HEK293 (cell line): ENCODE data around the gene C6orf136.

Experiments used
- ATF2 ChIP-seq: fragments of 450-650 bp; formaldehyde crosslinking; IDR thresholded peaks from 2 replicates; pipeline ENCODE4 v1.5.1; 2016; ENCODE audit warnings: missing biosample characterization, missing genetic modification characterization, low read depth
- EGR2 ChIP-seq: fragments of 450-650 bp; formaldehyde crosslinking; IDR thresholded peaks from 2 replicates; pipeline ENCODE4 v1.5.1; 2016; ENCODE audit warnings: low read depth, missing biosample characterization, missing genetic modification characterization
- KLF10 ChIP-seq: fragments of 450-650 bp; IDR thresholded peaks from 2 replicates; pipeline ENCODE4 v1.5.1; 2018; ENCODE audit warnings: missing biosample characterization, mild to moderate bottlenecking, missing genetic modification characterization
- PATZ1 ChIP-seq: fragments of 450-650 bp; formaldehyde crosslinking; IDR thresholded peaks from 2 replicates; pipeline ENCODE4 v1.5.1; 2016; ENCODE audit warnings: missing biosample characterization, missing genetic modification characterization
- REST ChIP-seq: fragments of 450-650 bp; formaldehyde crosslinking; IDR thresholded peaks from 2 replicates; pipeline ENCODE4 v1.5.1; 2016; ENCODE audit warnings: missing biosample characterization, missing genetic modification characterization
- SP7 ChIP-seq: fragments of 450-650 bp; formaldehyde crosslinking; IDR thresholded peaks from 2 replicates; pipeline ENCODE4 v1.5.1; 2016; ENCODE audit warnings: missing biosample characterization, missing genetic modification characterization
- YY1 ChIP-seq: fragments of 450-650 bp; formaldehyde crosslinking; IDR thresholded peaks from 2 replicates; pipeline ENCODE4 v1.5.1; 2018; ENCODE audit warnings: missing biosample characterization, missing genetic modification characterization
- YY2 ChIP-seq: fragments of 450-650 bp; formaldehyde crosslinking; IDR thresholded peaks from 2 replicates; pipeline ENCODE4 v1.5.1; 2016; ENCODE audit warnings: missing biosample characterization, missing genetic modification characterization
- ZBTB20 ChIP-seq: fragments of 450-650 bp; formaldehyde crosslinking; IDR thresholded peaks from 2 replicates; pipeline ENCODE4 v1.5.1; 2016; ENCODE audit warnings: missing biosample characterization, missing genetic modification characterization
- ZFP37 ChIP-seq: fragments of 450-650 bp; formaldehyde crosslinking; IDR thresholded peaks from 2 replicates; pipeline ENCODE4 v1.5.1; 2016; ENCODE audit warnings: missing biosample characterization, missing genetic modification characterization
- ZFP41 ChIP-seq: fragments of 450-650 bp; formaldehyde crosslinking; IDR thresholded peaks from 2 replicates; pipeline ENCODE4 v1.5.1; 2016; ENCODE audit warnings: missing biosample characterization, missing genetic modification characterization, borderline replicate concordance
- ZNF121 ChIP-seq: fragments of 450-650 bp; formaldehyde crosslinking; IDR thresholded peaks from 2 replicates; pipeline ENCODE4 v1.5.1; 2016; ENCODE audit warnings: missing biosample characterization, missing genetic modification characterization
- ZNF133 ChIP-seq: fragments of 450-650 bp; formaldehyde crosslinking; IDR thresholded peaks from 2 replicates; pipeline ENCODE4 v1.5.1; 2016; ENCODE audit warnings: missing biosample characterization, missing genetic modification characterization
- ZNF146 ChIP-seq: fragments of 450-650 bp; formaldehyde crosslinking; IDR thresholded peaks from 2 replicates; pipeline ENCODE4 v1.5.1; 2016; ENCODE audit warnings: missing biosample characterization, missing genetic modification characterization
- ZNF155 ChIP-seq: fragments of 450-650 bp; formaldehyde crosslinking; IDR thresholded peaks from 2 replicates; pipeline ENCODE4 v1.5.1; 2016; ENCODE audit warnings: missing biosample characterization, missing genetic modification characterization
- ZNF24 ChIP-seq: fragments of 450-650 bp; formaldehyde crosslinking; IDR thresholded peaks from 2 replicates; pipeline ENCODE4 v1.5.1; 2016; ENCODE audit warnings: missing biosample characterization, missing genetic modification characterization
- ZNF311 ChIP-seq: fragments of 450-650 bp; formaldehyde crosslinking; IDR thresholded peaks from 2 replicates; pipeline ENCODE4 v1.5.1; 2017; ENCODE audit warnings: missing biosample characterization, missing genetic modification characterization, borderline replicate concordance
- ZNF335 ChIP-seq: fragments of 450-650 bp; formaldehyde crosslinking; conservative IDR thresholded peaks from 2 replicates; pipeline ENCODE4 v1.5.1; 2016; ENCODE audit warnings: missing biosample characterization, missing genetic modification characterization
- ZNF449 ChIP-seq: fragments of 450-650 bp; formaldehyde crosslinking; IDR thresholded peaks from 2 replicates; pipeline ENCODE4 v1.5.1; 2017; ENCODE audit warnings: missing biosample characterization, mild to moderate bottlenecking, missing genetic modification characterization, moderate library complexity
- ZNF544 ChIP-seq: fragments of 450-650 bp; formaldehyde crosslinking; IDR thresholded peaks from 2 replicates; pipeline ENCODE4 v1.5.0; 2017; ENCODE audit warnings: missing biosample characterization, missing genetic modification characterization
- ZNF561 ChIP-seq: fragments of 450-650 bp; IDR thresholded peaks from 2 replicates; pipeline ENCODE4 v1.5.1; 2018; ENCODE audit warnings: missing biosample characterization, missing genetic modification characterization, borderline replicate concordance
- ZNF600 ChIP-seq: fragments of 450-650 bp; formaldehyde crosslinking; IDR thresholded peaks from 2 replicates; pipeline ENCODE4 v1.5.1; 2016; ENCODE audit warnings: missing biosample characterization, missing genetic modification characterization
- ZNF610 ChIP-seq: fragments of 450-650 bp; formaldehyde crosslinking; IDR thresholded peaks from 2 replicates; pipeline ENCODE4 v1.5.1; 2016; ENCODE audit warnings: missing biosample characterization, missing genetic modification characterization, borderline replicate concordance
- ZNF645 ChIP-seq: fragments of 450-650 bp; formaldehyde crosslinking; IDR thresholded peaks from 2 replicates; pipeline ENCODE4; 2016; ENCODE audit warnings: missing biosample characterization, missing genetic modification characterization
- ZNF677 ChIP-seq: fragments of 450-650 bp; IDR thresholded peaks from 2 replicates; pipeline ENCODE4 v1.5.0; 2018; ENCODE audit warnings: missing biosample characterization, mild to moderate bottlenecking, missing genetic modification characterization, moderate library complexity
- ZNF777 ChIP-seq: fragments of 450-650 bp; formaldehyde crosslinking; IDR thresholded peaks from 2 replicates; pipeline ENCODE4 v1.5.1; 2017; ENCODE audit warnings: missing biosample characterization, missing genetic modification characterization, borderline replicate concordance
- ZNF792 ChIP-seq: fragments of 450-650 bp; formaldehyde crosslinking; IDR thresholded peaks from 2 replicates; pipeline ENCODE4 v1.5.1; 2016; ENCODE audit warnings: missing biosample characterization, missing genetic modification characterization
- ZSCAN16 ChIP-seq: fragments of 450-650 bp; formaldehyde crosslinking; IDR thresholded peaks from 2 replicates; pipeline ENCODE4 v1.5.1; 2016; ENCODE audit warnings: missing biosample characterization, missing genetic modification characterization
- ZSCAN30 ChIP-seq: fragments of 450-650 bp; IDR thresholded peaks from 2 replicates; pipeline ENCODE4 v1.5.1; 2018; ENCODE audit warnings: missing biosample characterization, mild to moderate bottlenecking, missing genetic modification characterization, moderate library complexity

C6orf136 gene

GRCh38 chr6:30678964-30679726 lies 32.2 kb downstream of the C6orf136 start (continued):
- TF ChIP-seq ZNF155 = no peak
- peak; percentile 65; the same call in 1 of the 2 replicates for TF ChIP-seq ZNF449 (tag by site-specific recombination)
- TF ChIP-seq ZNF146 = no peak
- 0 out of 2 replicates have a peak, but pooled peaks have one; percentile 23 for TF ChIP-seq KLF10
- TF ChIP-seq ZNF133 (tag by site-specific recombination) = no peak
- TF ChIP-seq ZFP37 (tag by site-specific recombination) = 0 out of 2 replicates have a peak, but pooled peaks have one; percentile 42
- peak; percentile 82 for TF ChIP-seq ZNF561 (tag by site-specific recombination)
- no peak for TF ChIP-seq REST
- no peak for TF ChIP-seq ZNF610 (tag by site-specific recombination)
- 0 out of 2 replicates have a peak, but pooled peaks have one; percentile 24 for TF ChIP-seq ZNF24 (tag by site-specific recombination)
- no peak for TF ChIP-seq ZFP41 (tag by site-specific recombination)
- TF ChIP-seq YY1 (tag by site-specific recombination) = no peak
- no peak for TF ChIP-seq ZSCAN16 (tag by site-specific recombination)
- TF ChIP-seq EGR2 (tag by site-specific recombination) = peak; percentile 41; the same call in 1 of the 2 replicates
- no peak for TF ChIP-seq YY2 (tag by site-specific recombination)
- TF ChIP-seq ZNF121 (tag by site-specific recombination) = no peak
- TF ChIP-seq ZNF645 (tag by site-specific recombination) = no peak
- 0 out of 2 replicates have a peak, but pooled peaks have one; percentile 36 for TF ChIP-seq ZNF777 (tag by site-specific recombination)
- no peak for TF ChIP-seq ATF2 (tag by site-specific recombination)
- no peak for TF ChIP-seq ZNF792 (tag by site-specific recombination)
- TF ChIP-seq PATZ1 (tag by site-specific recombination) = peak; percentile 31
- no peak for TF ChIP-seq ZBTB20 (tag by site-specific recombination)
- peak; percentile 49; the same call in 1 of the 2 replicates for TF ChIP-seq ZNF600 (tag by site-specific recombination)
- peak; percentile 87; the same call in 1 of the 2 replicates for TF ChIP-seq ZSCAN30 (tag by site-specific recombination)
- TF ChIP-seq SP7 = 0 out of 2 replicates have a peak, but pooled peaks have one; percentile 35
- TF ChIP-seq ZNF335 (tag by site-specific recombination) = peak; percentile 64
- no peak for TF ChIP-seq ZNF544
- no peak for TF ChIP-seq ZNF311 (tag by site-specific recombination)
- no peak for TF ChIP-seq ZNF677
